SK-N-MC (cell line): ENCODE data around the gene SLC39A11.

Source experiments
- EZH2 ChIP-seq: fragments of 200-600 bp; sonication (generic); IDR thresholded peaks from one replicate; pipeline ENCODE4 v1.6.1; 2017; ENCODE audit warnings: antibody characterized with exemption
- FOXP2 ChIP-seq: optimal IDR thresholded peaks from 2 replicates; pipeline ENCODE3; 2011; ENCODE audit warnings: mild to moderate bottlenecking, moderate library complexity; ENCODE audit not compliant: insufficient read depth; ENCODE audit errors: extremely low read length, control extremely low read depth
- POLR2AphosphoS5 ChIP-seq: IDR thresholded peaks from 2 replicates; pipeline ENCODE4 v1.6.1; 2012; ENCODE audit warnings: mild to moderate bottlenecking, low read depth, low read length, borderline replicate concordance

DNA sequence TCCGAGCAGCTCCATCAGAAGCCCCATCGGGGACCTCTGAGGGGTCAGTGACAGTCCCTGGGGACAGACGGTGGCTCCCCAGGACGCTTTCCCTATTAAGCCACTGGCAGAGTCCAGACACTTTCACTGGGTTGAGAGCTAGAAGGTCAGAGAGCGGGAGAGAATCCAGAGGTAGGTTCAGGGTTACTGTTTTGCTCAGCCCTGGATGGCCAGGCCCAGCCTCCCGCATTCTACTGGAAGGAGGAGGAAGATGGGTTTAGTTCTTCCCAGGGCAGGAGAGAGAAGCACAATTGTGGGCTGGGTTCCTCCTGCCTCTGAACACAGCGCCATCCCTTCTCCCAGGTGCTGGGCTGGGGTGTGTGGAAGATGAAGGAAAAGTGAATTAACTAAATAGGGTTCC lies 452.8 kb downstream of the SLC39A11 start:
- no peak for TF ChIP-seq POLR2AphosphoS5
- no peak for TF ChIP-seq EZH2
- TF ChIP-seq FOXP2, result no peak
